MV-4-11 (cell line): ENCODE data around the gene DUS2.
A peak's percentile ranks its signal among the peaks of the same experiment; 100 is the strongest.
"Not testable (repeated sequence)": the region's sequence is repeated elsewhere in the genome, so short reads cannot be mapped to it uniquely, and the experiment has no call there.

Source experiments
- DNase-seq: peaks from one replicate; lab custom pipeline; 2025; lab: John Stamatoyannopoulos, UW

DUS2 gene

GRCh38 chr16:67998779-67999688 is 24.1 kb upstream of the DUS2 start, which contains the start of gene DPEP2:
DPEP2 (minus strand) TSS chr16:67999484; CDS start chr16:67993212, 6,272 bp downstream.
- DNase-seq, result peak; percentile 92

DNA sequence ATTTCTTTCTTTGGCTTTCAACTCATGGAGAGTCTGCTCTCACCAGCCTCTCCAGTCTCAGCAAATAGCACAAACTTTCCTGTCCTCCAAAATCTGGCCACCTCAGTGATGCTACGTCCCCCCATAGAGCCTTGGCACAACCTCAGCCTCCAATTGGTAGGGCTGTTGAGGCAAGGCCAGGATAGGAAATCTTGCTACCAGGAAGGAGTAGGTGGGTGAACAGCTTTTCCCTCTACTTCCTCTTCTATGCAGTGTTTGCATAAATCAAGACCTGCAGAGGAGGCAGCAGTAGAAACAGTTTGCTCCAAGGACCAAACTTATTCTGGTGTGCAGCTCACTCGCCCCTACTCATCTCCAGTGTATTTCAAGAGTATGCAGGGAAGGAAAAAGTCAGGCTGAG is 23.1 kb upstream of the DUS2 start:
- DNase-seq, result peak; percentile 28

GRCh38 chr16:68000450-68000849 is 22.6 kb upstream of the DUS2 start:
- DNase-seq, result no peak

- no peak for DNase-seq
Measured at GRCh38 chr16:68003031-68003430, 20.1 kb upstream of the DUS2 start.

GRCh38 chr16:68005211-68005610 is 17.9 kb upstream of the DUS2 start:
- no peak for DNase-seq

DNA sequence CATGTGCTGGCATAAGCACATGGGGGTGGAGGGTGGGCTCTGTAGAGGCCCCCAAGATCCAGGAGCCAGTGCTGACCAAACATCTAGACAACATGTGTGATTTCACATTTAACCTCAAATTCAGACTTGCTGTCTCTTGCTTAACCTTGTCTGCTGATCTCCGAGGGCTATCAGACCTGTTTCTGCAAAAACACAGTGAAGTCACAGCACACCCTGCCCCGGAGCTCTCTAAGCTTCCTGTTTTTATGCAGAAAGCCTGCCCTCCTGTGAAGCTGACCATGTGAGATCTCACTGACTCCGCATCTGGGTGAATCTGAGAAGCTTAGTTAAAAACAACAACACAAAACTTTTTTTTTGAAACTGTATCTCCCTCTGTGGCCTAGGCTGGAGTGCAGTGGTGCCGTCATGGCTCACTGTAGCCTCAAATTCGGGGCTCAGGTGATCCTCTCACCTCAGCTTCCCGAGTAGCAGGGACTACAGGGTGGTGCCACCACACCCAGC is 17.2 kb upstream of the DUS2 start:
- DNase-seq, result peak; percentile 88

- DNase-seq, result no peak
Measured at GRCh38 chr16:68009157-68009735, 13.8 kb upstream of the DUS2 start.

GRCh38 chr16:68009872-68010271 is 13.2 kb upstream of the DUS2 start:
- DNase-seq, result not testable (repeated sequence)

- DNase-seq, result peak; percentile 18
Measured at GRCh38 chr16:68013440-68013839, 9.6 kb upstream of the DUS2 start.

DNA sequence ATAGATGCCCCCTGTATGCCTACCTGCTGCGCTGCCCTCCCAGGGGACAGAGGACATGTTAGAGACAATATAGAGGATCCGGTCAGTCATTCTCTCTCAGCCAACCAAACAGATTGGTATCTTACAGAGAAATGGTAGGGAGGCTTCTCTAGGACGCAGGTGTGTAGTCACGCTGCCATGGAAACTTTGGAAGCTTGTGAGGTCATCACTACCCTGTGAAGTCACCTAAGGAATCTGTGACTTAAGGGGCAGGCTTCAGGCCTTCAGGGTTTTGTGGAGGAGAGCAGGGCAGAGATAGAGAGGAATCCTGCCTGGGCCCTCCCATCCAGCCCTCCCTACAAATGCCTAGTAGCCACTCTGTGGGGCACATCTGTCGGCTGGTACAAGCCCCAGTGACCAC is 7.4 kb upstream of the DUS2 start, which contains the start of gene DPEP2NB:
Gene DPEP2NB (minus strand): TSS at position 231 of the 400 bp plus-strand sequence. CDS start 141 bp downstream, at position 90.
- no peak for DNase-seq

GRCh38 chr16:68019167-68019680 is 3.9 kb upstream of the DUS2 start:
- DNase-seq, result no peak

DNA sequence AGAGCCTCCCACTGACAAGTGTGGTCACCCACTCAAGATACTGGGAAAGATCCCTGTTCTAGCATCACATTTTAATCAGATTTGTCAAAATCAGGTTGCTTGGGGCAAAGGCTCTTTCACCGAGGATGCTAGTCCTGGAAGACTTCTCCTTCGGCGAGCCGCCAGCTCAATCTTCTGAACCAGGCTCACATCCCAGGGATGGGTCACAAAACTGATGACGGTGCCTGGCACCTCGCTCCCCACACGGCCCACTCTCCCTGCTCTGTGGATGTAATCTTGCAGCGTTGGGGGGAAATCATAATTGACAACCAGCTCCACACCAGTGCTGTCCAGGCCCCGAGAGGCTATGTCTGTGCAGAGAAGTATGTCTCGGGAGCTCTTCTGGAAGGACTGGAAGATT is 1.6 kb upstream of the DUS2 start:
- DNase-seq, result no peak

DNA sequence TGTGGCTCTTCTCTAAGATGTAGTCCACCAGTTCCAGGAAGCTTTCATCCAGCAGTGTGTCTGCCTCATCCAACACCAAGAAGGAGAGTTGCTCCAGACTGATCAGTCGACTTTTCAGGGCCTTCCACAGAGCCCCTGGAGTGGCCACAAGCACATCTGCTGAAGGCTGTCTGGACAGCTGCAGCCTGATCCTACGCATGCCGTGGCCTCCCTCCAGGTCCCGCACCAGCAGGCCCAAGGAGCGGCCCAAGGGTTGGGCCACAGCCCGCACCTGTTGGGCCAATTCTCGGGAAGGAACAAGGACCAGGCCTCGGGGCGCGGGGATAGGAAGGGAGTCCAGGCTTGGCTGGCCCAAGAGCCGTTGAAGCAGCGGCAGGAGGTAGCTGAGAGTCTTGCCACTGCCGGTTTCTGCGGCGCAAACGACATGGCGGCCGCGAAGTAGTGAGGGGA is 781 bp upstream of the DUS2 start:
- no peak for DNase-seq

- no peak for DNase-seq
Measured at GRCh38 chr16:68028996-68029395, 5.9 kb downstream of the DUS2 start.

GRCh38 chr16:68030108-68030507 is 7.0 kb downstream of the DUS2 start:
- peak; percentile 5 for DNase-seq

GRCh38 chr16:68031951-68032350 is 8.9 kb downstream of the DUS2 start:
- no peak for DNase-seq

DNA sequence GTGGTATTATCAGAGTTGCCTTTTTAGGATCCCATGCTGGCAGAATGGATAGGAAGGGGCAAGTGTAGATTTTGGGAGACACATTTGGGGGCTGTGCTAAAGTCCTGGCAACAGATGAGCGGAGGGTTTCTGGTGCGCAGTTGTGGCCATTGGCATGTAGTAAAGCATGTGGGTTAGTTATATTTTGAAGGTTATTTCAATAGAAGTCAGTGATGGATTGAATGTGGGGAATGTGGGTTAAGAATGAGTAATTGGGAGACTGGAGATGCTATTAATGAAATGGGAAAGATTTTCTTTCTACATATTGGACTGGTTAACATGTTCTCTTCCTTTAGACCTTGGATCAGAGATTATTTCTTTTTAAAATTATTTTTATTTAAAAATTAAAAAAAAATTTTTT is 10.0 kb downstream of the DUS2 start:
- no peak for DNase-seq

DNA sequence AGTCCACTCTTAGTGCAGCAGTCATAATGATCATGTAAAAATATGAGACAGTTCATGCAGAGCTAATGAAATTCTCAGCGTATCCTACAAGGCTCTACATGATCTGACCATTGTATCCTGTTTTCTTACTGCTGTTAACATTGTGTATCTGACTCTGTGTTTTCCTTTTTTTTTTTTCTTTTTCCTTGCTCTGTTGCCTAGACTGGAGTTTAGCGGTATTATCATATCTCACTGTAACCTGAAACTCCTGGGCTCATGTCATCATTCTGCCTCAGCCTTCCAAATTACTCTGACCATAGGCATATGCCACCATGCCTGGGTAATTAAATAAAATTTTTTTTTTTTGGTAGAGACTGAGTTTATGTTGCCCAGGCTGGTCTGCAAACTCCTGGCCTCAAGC is 12.1 kb downstream of the DUS2 start:
- no peak for DNase-seq

DNA sequence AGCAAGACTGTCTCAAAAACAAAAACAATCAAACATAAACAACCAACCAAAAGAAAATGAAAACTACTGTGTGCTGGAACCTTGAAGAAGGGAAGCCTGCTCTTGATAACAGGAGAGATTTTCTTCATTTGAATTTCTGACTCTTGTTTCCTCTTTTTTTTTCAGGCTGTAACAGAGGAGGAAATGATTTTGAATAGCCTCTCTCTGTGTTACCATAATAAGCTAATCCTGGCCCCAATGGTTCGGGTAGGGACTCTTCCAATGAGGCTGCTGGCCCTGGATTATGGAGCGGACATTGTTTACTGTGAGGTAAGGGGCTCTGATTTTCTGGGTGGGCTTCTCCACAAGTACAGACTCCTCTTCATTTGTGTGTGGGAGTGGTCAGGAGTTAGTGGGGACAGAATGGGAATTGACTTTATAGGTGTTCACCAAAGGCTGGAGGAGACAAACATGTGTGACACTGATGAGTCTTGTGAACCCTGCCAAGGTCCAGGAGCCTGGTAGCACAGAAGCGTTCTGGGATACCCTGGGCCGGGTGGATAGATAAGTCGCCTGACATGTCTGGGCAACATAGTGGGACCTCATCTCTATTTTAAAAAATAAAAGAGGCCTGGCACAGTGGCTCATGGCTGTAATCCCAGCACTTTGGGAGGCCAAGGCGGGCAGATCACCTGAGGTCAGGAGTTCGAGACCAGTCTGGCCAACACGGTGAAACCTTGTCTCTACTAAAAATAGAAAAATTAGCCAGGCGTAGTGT is 14.9 kb downstream of the DUS2 start:
- DNase-seq, result peak; percentile 54

DNA sequence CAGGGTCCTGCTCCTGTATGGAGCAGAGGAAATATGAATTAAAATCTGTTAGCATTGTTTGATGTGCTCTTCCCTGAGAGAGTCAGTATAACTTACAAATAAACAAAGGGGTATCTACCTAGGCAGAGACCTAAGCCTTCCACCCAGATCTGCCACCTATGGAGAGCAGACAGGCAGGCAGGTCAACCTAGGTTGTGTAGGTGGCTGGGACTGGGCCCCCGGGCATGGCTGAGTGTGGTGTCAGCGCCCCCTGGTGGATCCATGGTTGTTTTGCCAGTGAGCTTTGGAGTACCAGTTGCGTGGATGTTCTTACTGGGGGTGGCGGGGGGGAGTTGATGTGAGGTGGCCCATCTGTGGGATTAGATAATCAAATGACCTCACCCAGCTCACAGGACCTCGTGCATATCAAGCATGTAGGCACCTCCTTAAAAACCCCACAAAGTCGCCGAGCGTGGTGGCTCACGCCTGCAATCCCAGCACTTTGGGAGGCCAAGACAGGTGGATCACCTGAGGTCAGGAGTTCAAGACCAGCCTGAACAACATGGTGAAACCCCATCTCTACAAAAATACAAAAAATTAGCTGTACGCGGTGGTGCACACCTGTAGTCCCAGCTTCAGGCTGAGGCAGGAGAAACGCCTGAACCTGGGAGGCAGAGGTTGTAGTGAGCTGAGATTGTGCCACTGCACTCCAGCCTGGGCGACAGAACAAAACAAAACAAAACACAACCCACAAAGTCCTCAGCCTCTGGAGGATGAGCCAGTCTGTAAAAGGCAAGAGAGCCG is 17.6 kb downstream of the DUS2 start:
- peak; percentile 49 for DNase-seq

DNA sequence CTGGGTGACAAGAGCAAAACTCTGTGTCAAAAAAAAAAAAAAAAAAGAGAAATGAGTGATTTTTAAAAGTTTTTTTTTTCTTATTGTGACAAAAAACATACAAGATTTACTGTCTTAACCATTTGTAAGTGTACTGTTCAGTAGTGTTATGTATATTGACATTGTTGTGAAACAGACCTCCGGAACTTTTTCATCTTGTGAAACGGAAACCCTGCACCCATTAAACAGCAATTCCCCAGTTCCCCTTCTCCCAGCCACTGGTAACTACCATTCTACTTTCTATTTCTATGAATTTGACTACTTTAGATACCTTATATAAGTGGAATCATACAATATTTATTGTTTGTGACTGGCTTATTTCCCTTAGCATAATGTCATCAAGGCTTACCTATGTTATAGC is 18.7 kb downstream of the DUS2 start:
- peak; percentile 95 for DNase-seq
